Measurements from ENCODE around the gene SH3GL3.

The SH3GL3 gene

DNA sequence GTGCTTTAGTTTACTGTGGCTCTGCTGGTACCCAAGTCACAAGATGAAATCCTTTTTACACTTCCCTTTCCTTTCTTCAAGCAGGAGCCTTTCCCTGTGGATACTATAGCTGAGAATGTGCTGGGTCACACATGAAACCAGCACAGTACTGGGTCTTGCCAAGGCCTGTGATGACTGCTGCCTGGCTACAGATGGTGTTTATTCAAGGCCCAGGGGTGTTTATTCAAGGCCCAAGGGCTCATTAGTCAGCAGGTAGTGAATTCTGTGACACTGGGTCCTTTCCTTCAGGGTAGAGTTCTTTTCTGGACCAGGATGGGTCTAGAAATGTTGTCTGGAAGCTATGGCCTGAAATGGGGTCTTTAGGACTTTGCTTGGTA is 99.4 kb downstream of the SH3GL3 start:
- H3K4me1 ChIP-seq (ENCODE audit: control insufficient read depth, insufficient read depth, low read length): no peaks in the 10 kb centered on the region
- peaks cover 2% of the 10 kb centered on the region; the same call in 1 of the 2 replicates for H3K9me3 ChIP-seq (ENCODE audit: control insufficient read depth, insufficient read depth, low read depth, low read length)
- TF ChIP-seq RBAK (tag by site-specific recombination; IDR thresholded peaks at IDR 0.05) (no peak), REPIN1 (tag by site-specific recombination; IDR thresholded peaks at IDR 0.05; ENCODE audit: low read depth) (no peak), ZNF558 (tag by site-specific recombination; IDR thresholded peaks at IDR 0.05) (no peak), ZNF394 (tag by site-specific recombination; IDR thresholded peaks at IDR 0.05; ENCODE audit: borderline replicate concordance) (no peak), ZNF37A (tag by site-specific recombination; IDR thresholded peaks at IDR 0.05) (no peak), ZNF174 (tag by site-specific recombination; IDR thresholded peaks at IDR 0.05) (no peak), YY1 (tag by site-specific recombination; IDR thresholded peaks at IDR 0.05) (no peak), ZNF707 (tag by site-specific recombination; IDR thresholded peaks at IDR 0.05) (no peak), ZNF354C (tag by site-specific recombination; IDR thresholded peaks at IDR 0.05; ENCODE audit: borderline replicate concordance, low read depth) (no peak), ZNF140 (tag by site-specific recombination; IDR thresholded peaks at IDR 0.05) (no peak)
- TF ChIP-seq, protein P1, sequence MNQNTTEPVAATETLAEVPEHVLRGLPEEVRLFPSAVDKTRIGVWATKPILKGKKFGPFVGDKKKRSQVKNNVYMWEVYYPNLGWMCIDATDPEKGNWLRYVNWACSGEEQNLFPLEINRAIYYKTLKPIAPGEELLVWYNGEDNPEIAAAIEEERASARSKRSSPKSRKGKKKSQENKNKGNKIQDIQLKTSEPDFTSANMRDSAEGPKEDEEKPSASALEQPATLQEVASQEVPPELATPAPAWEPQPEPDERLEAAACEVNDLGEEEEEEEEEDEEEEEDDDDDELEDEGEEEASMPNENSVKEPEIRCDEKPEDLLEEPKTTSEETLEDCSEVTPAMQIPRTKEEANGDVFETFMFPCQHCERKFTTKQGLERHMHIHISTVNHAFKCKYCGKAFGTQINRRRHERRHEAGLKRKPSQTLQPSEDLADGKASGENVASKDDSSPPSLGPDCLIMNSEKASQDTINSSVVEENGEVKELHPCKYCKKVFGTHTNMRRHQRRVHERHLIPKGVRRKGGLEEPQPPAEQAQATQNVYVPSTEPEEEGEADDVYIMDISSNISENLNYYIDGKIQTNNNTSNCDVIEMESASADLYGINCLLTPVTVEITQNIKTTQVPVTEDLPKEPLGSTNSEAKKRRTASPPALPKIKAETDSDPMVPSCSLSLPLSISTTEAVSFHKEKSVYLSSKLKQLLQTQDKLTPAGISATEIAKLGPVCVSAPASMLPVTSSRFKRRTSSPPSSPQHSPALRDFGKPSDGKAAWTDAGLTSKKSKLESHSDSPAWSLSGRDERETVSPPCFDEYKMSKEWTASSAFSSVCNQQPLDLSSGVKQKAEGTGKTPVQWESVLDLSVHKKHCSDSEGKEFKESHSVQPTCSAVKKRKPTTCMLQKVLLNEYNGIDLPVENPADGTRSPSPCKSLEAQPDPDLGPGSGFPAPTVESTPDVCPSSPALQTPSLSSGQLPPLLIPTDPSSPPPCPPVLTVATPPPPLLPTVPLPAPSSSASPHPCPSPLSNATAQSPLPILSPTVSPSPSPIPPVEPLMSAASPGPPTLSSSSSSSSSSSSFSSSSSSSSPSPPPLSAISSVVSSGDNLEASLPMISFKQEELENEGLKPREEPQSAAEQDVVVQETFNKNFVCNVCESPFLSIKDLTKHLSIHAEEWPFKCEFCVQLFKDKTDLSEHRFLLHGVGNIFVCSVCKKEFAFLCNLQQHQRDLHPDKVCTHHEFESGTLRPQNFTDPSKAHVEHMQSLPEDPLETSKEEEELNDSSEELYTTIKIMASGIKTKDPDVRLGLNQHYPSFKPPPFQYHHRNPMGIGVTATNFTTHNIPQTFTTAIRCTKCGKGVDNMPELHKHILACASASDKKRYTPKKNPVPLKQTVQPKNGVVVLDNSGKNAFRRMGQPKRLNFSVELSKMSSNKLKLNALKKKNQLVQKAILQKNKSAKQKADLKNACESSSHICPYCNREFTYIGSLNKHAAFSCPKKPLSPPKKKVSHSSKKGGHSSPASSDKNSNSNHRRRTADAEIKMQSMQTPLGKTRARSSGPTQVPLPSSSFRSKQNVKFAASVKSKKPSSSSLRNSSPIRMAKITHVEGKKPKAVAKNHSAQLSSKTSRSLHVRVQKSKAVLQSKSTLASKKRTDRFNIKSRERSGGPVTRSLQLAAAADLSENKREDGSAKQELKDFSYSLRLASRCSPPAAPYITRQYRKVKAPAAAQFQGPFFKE (tag by site-specific recombination; IDR thresholded peaks at IDR 0.05; ENCODE audit: borderline replicate concordance): no peak
- TF ChIP-seq, protein P2, sequence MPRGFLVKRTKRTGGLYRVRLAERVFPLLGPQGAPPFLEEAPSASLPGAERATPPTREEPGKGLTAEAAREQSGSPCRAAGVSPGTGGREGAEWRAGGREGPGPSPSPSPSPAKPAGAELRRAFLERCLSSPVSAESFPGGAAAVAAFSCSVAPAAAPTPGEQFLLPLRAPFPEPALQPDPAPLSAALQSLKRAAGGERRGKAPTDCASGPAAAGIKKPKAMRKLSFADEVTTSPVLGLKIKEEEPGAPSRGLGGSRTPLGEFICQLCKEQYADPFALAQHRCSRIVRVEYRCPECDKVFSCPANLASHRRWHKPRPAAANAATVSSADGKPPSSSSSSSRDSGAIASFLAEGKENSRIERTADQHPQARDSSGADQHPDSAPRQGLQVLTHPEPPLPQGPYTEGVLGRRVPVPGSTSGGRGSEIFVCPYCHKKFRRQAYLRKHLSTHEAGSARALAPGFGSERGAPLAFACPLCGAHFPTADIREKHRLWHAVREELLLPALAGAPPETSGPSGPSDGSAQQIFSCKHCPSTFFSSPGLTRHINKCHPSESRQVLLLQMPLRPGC (tag by site-specific recombination; IDR thresholded peaks at IDR 0.05): no peak
- TF ChIP-seq, protein P3, sequence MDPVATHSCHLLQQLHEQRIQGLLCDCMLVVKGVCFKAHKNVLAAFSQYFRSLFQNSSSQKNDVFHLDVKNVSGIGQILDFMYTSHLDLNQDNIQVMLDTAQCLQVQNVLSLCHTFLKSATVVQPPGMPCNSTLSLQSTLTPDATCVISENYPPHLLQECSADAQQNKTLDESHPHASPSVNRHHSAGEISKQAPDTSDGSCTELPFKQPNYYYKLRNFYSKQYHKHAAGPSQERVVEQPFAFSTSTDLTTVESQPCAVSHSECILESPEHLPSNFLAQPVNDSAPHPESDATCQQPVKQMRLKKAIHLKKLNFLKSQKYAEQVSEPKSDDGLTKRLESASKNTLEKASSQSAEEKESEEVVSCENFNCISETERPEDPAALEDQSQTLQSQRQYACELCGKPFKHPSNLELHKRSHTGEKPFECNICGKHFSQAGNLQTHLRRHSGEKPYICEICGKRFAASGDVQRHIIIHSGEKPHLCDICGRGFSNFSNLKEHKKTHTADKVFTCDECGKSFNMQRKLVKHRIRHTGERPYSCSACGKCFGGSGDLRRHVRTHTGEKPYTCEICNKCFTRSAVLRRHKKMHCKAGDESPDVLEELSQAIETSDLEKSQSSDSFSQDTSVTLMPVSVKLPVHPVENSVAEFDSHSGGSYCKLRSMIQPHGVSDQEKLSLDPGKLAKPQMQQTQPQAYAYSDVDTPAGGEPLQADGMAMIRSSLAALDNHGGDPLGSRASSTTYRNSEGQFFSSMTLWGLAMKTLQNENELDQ (tag by site-specific recombination; IDR thresholded peaks at IDR 0.05; ENCODE audit: low read depth): no peak
- TF ChIP-seq, protein P4, sequence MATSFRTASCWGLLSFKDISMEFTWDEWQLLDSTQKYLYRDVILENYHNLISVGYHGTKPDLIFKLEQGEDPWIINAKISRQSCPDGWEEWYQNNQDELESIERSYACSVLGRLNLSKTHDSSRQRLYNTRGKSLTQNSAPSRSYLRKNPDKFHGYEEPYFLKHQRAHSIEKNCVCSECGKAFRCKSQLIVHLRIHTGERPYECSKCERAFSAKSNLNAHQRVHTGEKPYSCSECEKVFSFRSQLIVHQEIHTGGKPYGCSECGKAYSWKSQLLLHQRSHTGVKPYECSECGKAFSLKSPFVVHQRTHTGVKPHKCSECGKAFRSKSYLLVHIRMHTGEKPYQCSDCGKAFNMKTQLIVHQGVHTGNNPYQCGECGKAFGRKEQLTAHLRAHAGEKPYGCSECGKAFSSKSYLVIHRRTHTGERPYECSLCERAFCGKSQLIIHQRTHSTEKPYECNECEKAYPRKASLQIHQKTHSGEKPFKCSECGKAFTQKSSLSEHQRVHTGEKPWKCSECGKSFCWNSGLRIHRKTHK (tag by site-specific recombination; IDR thresholded peaks at IDR 0.05): no peak
- TF ChIP-seq, protein P5, sequence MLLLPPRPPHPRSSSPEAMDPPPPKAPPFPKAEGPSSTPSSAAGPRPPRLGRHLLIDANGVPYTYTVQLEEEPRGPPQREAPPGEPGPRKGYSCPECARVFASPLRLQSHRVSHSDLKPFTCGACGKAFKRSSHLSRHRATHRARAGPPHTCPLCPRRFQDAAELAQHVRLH (tag by site-specific recombination; IDR thresholded peaks at IDR 0.05): no peak
- POLR2A ChIA-PET: no interaction called here
- H3K36me3 ChIP-seq (ENCODE audit: control insufficient read depth in 2 of 2, insufficient read depth in 1 of 2, low read length in 2 of 2): no peaks in the 10 kb centered on the region
- no peak overlapping the region for H3K4me3 ChIP-seq (ENCODE audit: low read depth, low read length)
- no peak overlapping the region for H3K27ac ChIP-seq (ENCODE audit: extremely low read depth, low read depth, low read length)
- CTCF ChIA-PET: interaction anchor here (1.6 to 3.4 kb wide), 3 partner anchors 13 to 108 kb away, joined by 6 to 12 read pairs (median 7); partner anchors contain the start of gene SH3GL3
